Astrocyte of the spinal cord (primary cell): ENCODE results near the gene VPS29.
"Not testable (repeated sequence)": the region's sequence is repeated elsewhere in the genome, so short reads cannot be mapped to it uniquely, and the experiment has no call there.

Experiments used
- DNase-seq: peaks from one replicate; pipeline ENCODE4 v3.0.0; 2011; ENCODE audit warnings: low read depth, low spot score
- H3K4me3 ChIP-seq: 2 replicates; pipeline ENCODE4 v1.5.1; 2011; ENCODE audit warnings: low read depth, mild to moderate bottlenecking, low read length, moderate library complexity
- CTCF ChIP-seq: IDR thresholded peaks from 2 replicates; pipeline ENCODE4 v1.5.1; 2012; ENCODE audit warnings: low read depth, mild to moderate bottlenecking, low read length, inconsistent platforms
- in situ Hi-C: cut with HindIII; loops from 2 replicates; pipeline ENCODE4 v1.10.0; 2017; ENCODE audit warnings: low sequenced_read_pairs

The VPS29 gene

GRCh38 chr12:110545812-110546211, 43.9 kb upstream of the VPS29 start:
- TF ChIP-seq CTCF: no peak
- in situ Hi-C loops: no loop called here
- H3K4me3 ChIP-seq: no peak overlapping the region
- DNase-seq: no peak

- H3K4me3 ChIP-seq, in situ Hi-C loops: not testable (repeated sequence)
- DNase-seq: peak; percentile 78
These were observed 43.3 kb upstream of the VPS29 start for GRCh38 chr12:110545259-110545658.

- no peak overlapping the region for H3K4me3 ChIP-seq
- no peak for DNase-seq
- in situ Hi-C loops: no loop called here
- TF ChIP-seq CTCF: no peak
These were observed 42.1 kb upstream of the VPS29 start for GRCh38 chr12:110543965-110544364.

- peak; percentile 93 for DNase-seq
- no peak for TF ChIP-seq CTCF
- in situ Hi-C loops: no loop called here
- no peak overlapping the region for H3K4me3 ChIP-seq
These were observed 41.5 kb upstream of the VPS29 start for GRCh38 chr12:110543252-110543959.

- in situ Hi-C loops: no loop called here
- no peak for TF ChIP-seq CTCF
- no peak overlapping the region for H3K4me3 ChIP-seq
- DNase-seq: no peak
These were observed 38.1 kb upstream of the VPS29 start for GRCh38 chr12:110540048-110540447.

GRCh38 chr12:110538869-110539622, 37.1 kb upstream of the VPS29 start:
- DNase-seq: no peak
- in situ Hi-C loops: no loop called here
- no peak overlapping the region for H3K4me3 ChIP-seq
- TF ChIP-seq CTCF: no peak
